Suprapubic skin (tissue), 4 donors: Measurements from ENCODE around the gene CLDN11.

Source experiments
- CTCF ChIP-seq, 2 donors: fragments of 200-600 bp in 1 of 2; fragments of 450-650 bp in 1 of 2; sonication (generic) in 1 of 2; IDR thresholded peaks; one replicate each; pipeline ENCODE4 v1.5.1; 2016 to 2019; ENCODE audit warnings: antibody characterized with exemption in 2 of 2, mild to moderate bottlenecking in 1 of 2, moderate library complexity in 1 of 2
- EP300 ChIP-seq: sonication (generic); formaldehyde crosslinking; IDR thresholded peaks from one replicate; pipeline ENCODE4 v1.6.1; 2017; ENCODE audit warnings: antibody characterized with exemption
- POLR2A ChIP-seq, 2 donors: fragments of 450-650 bp; IDR thresholded peaks; one replicate each; pipeline ENCODE4 v1.6.1; 2017; ENCODE audit warnings: antibody characterized with exemption in 2 of 2, mild to moderate bottlenecking in 2 of 2, moderate library complexity in 2 of 2
- POLR2AphosphoS5 ChIP-seq, 3 donors: sonication (generic); formaldehyde crosslinking; IDR thresholded peaks; one replicate each; pipeline ENCODE4 v1.6.1; 2017; ENCODE audit warnings: antibody characterized with exemption in 3 of 3

GRCh38 chr3:170413291-170413690 lies 5.4 kb upstream of the CLDN11 start:
- no peak for TF ChIP-seq POLR2A (IDR thresholded peaks at IDR 0.05)
- TF ChIP-seq POLR2AphosphoS5 (IDR thresholded peaks at IDR 0.05): no peak
- TF ChIP-seq CTCF (IDR thresholded peaks at IDR 0.05): no peak
- no peak for TF ChIP-seq EP300
